HL-60 (cell line): Measurements from ENCODE around the gene AHRR.

Experiments
- GABPA ChIP-seq: IDR thresholded peaks from 2 replicates; pipeline ENCODE4 v1.6.1; 2012; ENCODE audit warnings: low read depth
- POLR2AphosphoS5 ChIP-seq: IDR thresholded peaks from 2 replicates; pipeline ENCODE4 v1.6.1; 2012; ENCODE audit warnings: low read depth
- TF ChIP-seq, protein P1 (sequence below): IDR thresholded peaks from one replicate; pipeline ENCODE4 v1.5.1; 2011; ENCODE audit warnings: low read length, control low read depth, inconsistent platforms; ENCODE audit not compliant: insufficient read depth
- TF ChIP-seq, protein P2 (sequence below): IDR thresholded peaks from 2 replicates; pipeline ENCODE4 v1.6.1; 2012; ENCODE audit warnings: low read depth; ENCODE audit not compliant: insufficient replicate concordance

DNA sequence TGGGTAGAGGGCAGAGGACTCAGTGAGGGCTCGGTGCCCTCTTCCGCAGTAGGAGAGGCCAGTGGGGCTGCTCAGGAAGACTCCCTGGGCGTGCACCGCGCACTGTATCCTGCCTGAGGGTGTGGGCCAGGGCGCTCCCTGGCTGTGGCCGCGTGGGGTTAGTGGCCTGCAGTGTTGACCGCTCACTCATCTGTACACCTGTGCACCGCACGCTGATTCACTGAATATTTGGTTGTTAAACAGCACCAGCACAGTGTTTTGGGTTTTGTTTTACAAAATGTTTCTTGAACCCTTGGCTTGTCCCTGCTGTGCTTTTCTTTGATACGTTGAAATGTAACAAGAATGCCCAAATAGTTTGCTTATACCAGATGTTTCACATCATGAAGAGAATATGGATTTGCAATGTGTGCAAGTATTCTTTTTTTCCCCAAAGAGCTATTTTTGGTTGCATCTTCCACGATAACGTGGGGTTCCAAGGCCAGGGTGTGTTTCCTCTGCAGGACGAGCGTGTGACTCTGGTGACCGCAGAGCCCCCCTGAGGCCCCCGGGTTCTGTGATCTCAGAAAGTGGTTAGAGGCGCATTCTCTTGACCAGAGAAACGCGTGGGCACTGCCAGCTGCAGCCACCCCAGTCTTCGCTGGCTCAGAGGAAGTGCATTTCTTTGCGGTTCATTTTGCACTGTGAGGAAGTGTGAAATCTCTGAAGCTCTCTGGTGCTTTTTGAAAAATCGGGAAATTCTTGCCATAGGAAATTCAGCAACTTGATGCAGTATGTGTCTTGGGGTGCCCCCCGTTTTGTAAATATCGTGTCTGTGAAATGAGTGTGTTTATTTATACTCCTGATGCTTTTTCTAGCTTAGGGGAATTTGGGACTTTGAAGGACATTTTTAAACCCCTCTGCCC, 46.9 kb downstream of the AHRR start:
- TF ChIP-seq, protein P1, sequence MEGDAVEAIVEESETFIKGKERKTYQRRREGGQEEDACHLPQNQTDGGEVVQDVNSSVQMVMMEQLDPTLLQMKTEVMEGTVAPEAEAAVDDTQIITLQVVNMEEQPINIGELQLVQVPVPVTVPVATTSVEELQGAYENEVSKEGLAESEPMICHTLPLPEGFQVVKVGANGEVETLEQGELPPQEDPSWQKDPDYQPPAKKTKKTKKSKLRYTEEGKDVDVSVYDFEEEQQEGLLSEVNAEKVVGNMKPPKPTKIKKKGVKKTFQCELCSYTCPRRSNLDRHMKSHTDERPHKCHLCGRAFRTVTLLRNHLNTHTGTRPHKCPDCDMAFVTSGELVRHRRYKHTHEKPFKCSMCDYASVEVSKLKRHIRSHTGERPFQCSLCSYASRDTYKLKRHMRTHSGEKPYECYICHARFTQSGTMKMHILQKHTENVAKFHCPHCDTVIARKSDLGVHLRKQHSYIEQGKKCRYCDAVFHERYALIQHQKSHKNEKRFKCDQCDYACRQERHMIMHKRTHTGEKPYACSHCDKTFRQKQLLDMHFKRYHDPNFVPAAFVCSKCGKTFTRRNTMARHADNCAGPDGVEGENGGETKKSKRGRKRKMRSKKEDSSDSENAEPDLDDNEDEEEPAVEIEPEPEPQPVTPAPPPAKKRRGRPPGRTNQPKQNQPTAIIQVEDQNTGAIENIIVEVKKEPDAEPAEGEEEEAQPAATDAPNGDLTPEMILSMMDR: no peak
- TF ChIP-seq POLR2AphosphoS5: no peak
- TF ChIP-seq, protein P2, sequence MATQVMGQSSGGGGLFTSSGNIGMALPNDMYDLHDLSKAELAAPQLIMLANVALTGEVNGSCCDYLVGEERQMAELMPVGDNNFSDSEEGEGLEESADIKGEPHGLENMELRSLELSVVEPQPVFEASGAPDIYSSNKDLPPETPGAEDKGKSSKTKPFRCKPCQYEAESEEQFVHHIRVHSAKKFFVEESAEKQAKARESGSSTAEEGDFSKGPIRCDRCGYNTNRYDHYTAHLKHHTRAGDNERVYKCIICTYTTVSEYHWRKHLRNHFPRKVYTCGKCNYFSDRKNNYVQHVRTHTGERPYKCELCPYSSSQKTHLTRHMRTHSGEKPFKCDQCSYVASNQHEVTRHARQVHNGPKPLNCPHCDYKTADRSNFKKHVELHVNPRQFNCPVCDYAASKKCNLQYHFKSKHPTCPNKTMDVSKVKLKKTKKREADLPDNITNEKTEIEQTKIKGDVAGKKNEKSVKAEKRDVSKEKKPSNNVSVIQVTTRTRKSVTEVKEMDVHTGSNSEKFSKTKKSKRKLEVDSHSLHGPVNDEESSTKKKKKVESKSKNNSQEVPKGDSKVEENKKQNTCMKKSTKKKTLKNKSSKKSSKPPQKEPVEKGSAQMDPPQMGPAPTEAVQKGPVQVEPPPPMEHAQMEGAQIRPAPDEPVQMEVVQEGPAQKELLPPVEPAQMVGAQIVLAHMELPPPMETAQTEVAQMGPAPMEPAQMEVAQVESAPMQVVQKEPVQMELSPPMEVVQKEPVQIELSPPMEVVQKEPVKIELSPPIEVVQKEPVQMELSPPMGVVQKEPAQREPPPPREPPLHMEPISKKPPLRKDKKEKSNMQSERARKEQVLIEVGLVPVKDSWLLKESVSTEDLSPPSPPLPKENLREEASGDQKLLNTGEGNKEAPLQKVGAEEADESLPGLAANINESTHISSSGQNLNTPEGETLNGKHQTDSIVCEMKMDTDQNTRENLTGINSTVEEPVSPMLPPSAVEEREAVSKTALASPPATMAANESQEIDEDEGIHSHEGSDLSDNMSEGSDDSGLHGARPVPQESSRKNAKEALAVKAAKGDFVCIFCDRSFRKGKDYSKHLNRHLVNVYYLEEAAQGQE: no peak
- no peak for TF ChIP-seq GABPA
